HEK293 (cell line): Measurements from ENCODE around the gene ANKRD33B.

Experiments used
- CTCF ChIA-PET: fragments of 350-600 bp; formaldehyde crosslinking; extraction: SDS; loops from one replicate; lab custom pipeline; 2021; ENCODE audit warnings: antibody characterized with exemption; lab: Yijun Ruan, JAX
- POLR2A ChIA-PET: fragments of 300-600 bp; formaldehyde crosslinking; extraction: SDS; loops from one replicate; lab custom pipeline; 2020; ENCODE audit warnings: antibody characterized with exemption, inconsistent platforms; lab: Yijun Ruan, JAX
- H3K27ac ChIP-seq: fragments of 200-500 bp; sonication (Bioruptor generic); 2 replicates; pipeline ENCODE4 v1.5.1; 2014; ENCODE audit warnings: low read depth, low read length, control low read depth, inconsistent platforms; ENCODE audit errors: extremely low read depth
- H3K36me3 ChIP-seq, 2 experiments: fragments of 200-500 bp in 1 of 2; sonication (Bioruptor generic) in 1 of 2; 1 replicate in 1 of 2; 2 replicates in 1 of 2; pipeline ENCODE4 v1.5.1; 2014 to 2017; ENCODE audit warnings: inconsistent platforms in 2 of 2, low read length in 2 of 2; ENCODE audit not compliant: control insufficient read depth in 2 of 2, insufficient read depth in 1 of 2
- H3K4me1 ChIP-seq: fragments of 200-500 bp; sonication (Bioruptor generic); 2 replicates; pipeline ENCODE4 v1.5.1; 2014; ENCODE audit warnings: mild to moderate bottlenecking, low read length, inconsistent platforms; ENCODE audit not compliant: control insufficient read depth, insufficient read depth
- H3K4me3 ChIP-seq: 2 replicates; pipeline ENCODE4 v1.5.1; 2011; ENCODE audit warnings: low read depth, mild to moderate bottlenecking, control low read depth, low read length, moderate library complexity
- H3K9me3 ChIP-seq: fragments of 200-500 bp; sonication (Bioruptor generic); 2 replicates; pipeline ENCODE4 v1.5.1; 2014; ENCODE audit warnings: low read depth, low read length, inconsistent platforms; ENCODE audit not compliant: control insufficient read depth, insufficient read depth
- EGR2 ChIP-seq: fragments of 450-650 bp; formaldehyde crosslinking; IDR thresholded peaks from 2 replicates; pipeline ENCODE4 v1.5.1; 2016; ENCODE audit warnings: low read depth, missing biosample characterization, missing genetic modification characterization
- FEZF1 ChIP-seq: fragments of 450-650 bp; formaldehyde crosslinking; IDR thresholded peaks from 2 replicates; pipeline ENCODE4 v1.5.1; 2016; ENCODE audit warnings: missing biosample characterization, missing genetic modification characterization
- GLIS1 ChIP-seq: fragments of 450-650 bp; formaldehyde crosslinking; IDR thresholded peaks from 2 replicates; pipeline ENCODE4 v1.5.1; 2016; ENCODE audit warnings: missing biosample characterization, missing genetic modification characterization
- GLIS2 ChIP-seq: fragments of 450-650 bp; formaldehyde crosslinking; IDR thresholded peaks from 2 replicates; pipeline ENCODE4 v1.5.1; 2016; ENCODE audit warnings: missing biosample characterization, missing genetic modification characterization
- KLF1 ChIP-seq: fragments of 450-650 bp; formaldehyde crosslinking; IDR thresholded peaks from 2 replicates; pipeline ENCODE4 v1.5.1; 2016; ENCODE audit warnings: missing biosample characterization, missing genetic modification characterization
- KLF9 ChIP-seq: fragments of 450-650 bp; formaldehyde crosslinking; IDR thresholded peaks from 2 replicates; pipeline ENCODE4 v1.5.1; 2016; ENCODE audit warnings: missing biosample characterization, missing genetic modification characterization, low read depth
- MZF1 ChIP-seq: fragments of 450-650 bp; formaldehyde crosslinking; IDR thresholded peaks from 2 replicates; pipeline ENCODE4 v1.5.1; 2017; ENCODE audit warnings: missing biosample characterization, missing genetic modification characterization, borderline replicate concordance
- OSR2 ChIP-seq: fragments of 450-650 bp; formaldehyde crosslinking; IDR thresholded peaks from 2 replicates; pipeline ENCODE4 v1.5.1; 2016; ENCODE audit warnings: missing biosample characterization, missing genetic modification characterization
- RBAK ChIP-seq: fragments of 450-650 bp; formaldehyde crosslinking; IDR thresholded peaks from 2 replicates; pipeline ENCODE4 v1.5.1; 2016; ENCODE audit warnings: missing biosample characterization, missing genetic modification characterization
- SCRT2 ChIP-seq: fragments of 450-650 bp; formaldehyde crosslinking; IDR thresholded peaks from 2 replicates; pipeline ENCODE4 v1.5.1; 2016; ENCODE audit warnings: missing biosample characterization, missing genetic modification characterization
- SP2 ChIP-seq: fragments of 450-650 bp; formaldehyde crosslinking; IDR thresholded peaks from 2 replicates; pipeline ENCODE4 v1.5.1; 2016; ENCODE audit warnings: missing biosample characterization, missing genetic modification characterization
- SP3 ChIP-seq: fragments of 450-650 bp; formaldehyde crosslinking; IDR thresholded peaks from 2 replicates; pipeline ENCODE4 v1.5.1; 2016; ENCODE audit warnings: missing biosample characterization, missing genetic modification characterization
- TRIM28 ChIP-seq: IDR thresholded peaks from 2 replicates; pipeline ENCODE4 v1.6.1; 2011; ENCODE audit warnings: low read length, control low read depth, borderline replicate concordance
- YY2 ChIP-seq: fragments of 450-650 bp; formaldehyde crosslinking; IDR thresholded peaks from 2 replicates; pipeline ENCODE4 v1.5.1; 2016; ENCODE audit warnings: missing biosample characterization, missing genetic modification characterization
- ZBTB8A ChIP-seq: fragments of 450-650 bp; formaldehyde crosslinking; IDR thresholded peaks from 2 replicates; pipeline ENCODE4 v1.5.1; 2016; ENCODE audit warnings: missing biosample characterization, missing genetic modification characterization
- ZFHX2 ChIP-seq: fragments of 450-650 bp; formaldehyde crosslinking; conservative IDR thresholded peaks from 2 replicates; pipeline ENCODE4 v1.5.1; 2016; ENCODE audit warnings: missing biosample characterization, missing genetic modification characterization
- ZNF341 ChIP-seq: fragments of 450-650 bp; formaldehyde crosslinking; IDR thresholded peaks from 2 replicates; pipeline ENCODE4; 2016; ENCODE audit warnings: low read depth, missing biosample characterization, missing genetic modification characterization
- ZNF391 ChIP-seq: fragments of 450-650 bp; formaldehyde crosslinking; IDR thresholded peaks from 2 replicates; pipeline ENCODE4 v1.5.1; 2016; ENCODE audit warnings: low read depth, missing biosample characterization, missing genetic modification characterization, borderline replicate concordance
- ZNF776 ChIP-seq: fragments of 450-650 bp; formaldehyde crosslinking; IDR thresholded peaks from 2 replicates; pipeline ENCODE4 v1.5.0; 2017; ENCODE audit warnings: missing biosample characterization, missing genetic modification characterization, borderline replicate concordance
- ZNF777 ChIP-seq: fragments of 450-650 bp; formaldehyde crosslinking; IDR thresholded peaks from 2 replicates; pipeline ENCODE4 v1.5.1; 2017; ENCODE audit warnings: missing biosample characterization, missing genetic modification characterization, borderline replicate concordance
- TF ChIP-seq, protein P1 (sequence below): fragments of 450-650 bp; formaldehyde crosslinking; IDR thresholded peaks from 2 replicates; pipeline ENCODE4 v1.5.1; 2017; ENCODE audit warnings: missing biosample characterization, mild to moderate bottlenecking, missing genetic modification characterization, moderate library complexity
- TF ChIP-seq, protein P2 (sequence below): fragments of 450-650 bp; formaldehyde crosslinking; IDR thresholded peaks from 2 replicates; pipeline ENCODE4 v1.5.1; 2016; ENCODE audit warnings: missing biosample characterization, missing genetic modification characterization
- TF ChIP-seq, protein P3 (sequence below): fragments of 450-650 bp; formaldehyde crosslinking; IDR thresholded peaks from 2 replicates; pipeline ENCODE4 v1.5.1; 2016; ENCODE audit warnings: missing biosample characterization, missing genetic modification characterization
- TF ChIP-seq, protein P4 (sequence below): fragments of 450-650 bp; formaldehyde crosslinking; IDR thresholded peaks from 2 replicates; pipeline ENCODE4 v1.5.1; 2016; ENCODE audit warnings: missing biosample characterization, missing genetic modification characterization
- TF ChIP-seq, protein P5 (sequence below): fragments of 450-650 bp; formaldehyde crosslinking; IDR thresholded peaks from 2 replicates; pipeline ENCODE4 v1.5.1; 2016; ENCODE audit warnings: missing biosample characterization, missing genetic modification characterization, low read depth

ANKRD33B gene

DNA sequence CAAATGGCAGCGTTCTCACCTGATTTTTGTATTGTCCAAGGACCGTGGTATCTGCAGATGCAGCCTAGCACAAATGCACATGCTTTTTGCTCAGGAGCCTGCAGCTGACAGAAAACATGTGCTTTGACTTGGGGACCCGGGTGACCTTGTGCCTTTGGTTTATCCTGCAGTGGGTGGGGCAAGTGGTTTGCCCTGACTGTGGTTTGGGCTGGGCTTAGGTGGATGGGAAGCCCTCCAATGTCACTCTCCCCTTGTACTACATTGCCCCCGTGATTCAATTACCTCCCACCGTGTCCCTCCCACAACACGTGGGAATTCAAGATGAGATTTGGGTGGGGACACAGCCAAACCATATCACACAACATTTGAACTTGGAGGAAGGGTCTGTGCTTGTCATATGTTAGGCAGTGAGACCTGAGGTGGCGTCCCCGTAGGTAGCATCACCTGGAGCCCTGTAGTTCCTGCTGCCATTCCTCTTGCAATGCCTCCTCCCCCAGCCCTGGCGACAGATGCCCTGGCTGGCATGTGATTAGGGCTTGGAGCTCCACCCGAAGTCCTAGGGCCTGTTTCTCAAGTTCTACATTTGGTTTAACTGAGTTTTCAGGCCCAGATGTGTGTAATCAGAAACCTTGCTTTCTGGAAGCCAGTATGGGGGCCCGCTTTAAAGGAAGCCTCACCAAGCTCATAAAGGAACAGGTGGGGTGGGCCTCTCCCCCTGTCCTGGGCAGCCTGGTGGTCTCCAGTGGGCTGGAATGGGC, 2.1 kb downstream of the ANKRD33B start:
- 0 out of 2 replicates have a peak overlapping the region, but pooled peaks have one; percentile 13 for H3K27ac ChIP-seq
- H3K4me1 ChIP-seq = peaks cover 9% of the 10 kb centered on the region; the same call in 1 of the 2 replicates
- no peaks in the 10 kb centered on the region for H3K9me3 ChIP-seq
- POLR2A ChIA-PET = interaction anchor here (0.5 to 1.0 kb wide), 4 partner anchors 19 to 77 kb away, joined by 3 read pairs; no protein-coding TSS in a partner anchor
- no peak for TF ChIP-seq ZNF391 (tag by site-specific recombination)
- 0 out of 2 replicates have a peak, but pooled peaks have one; percentile 52 for TF ChIP-seq ZBTB8A
- peak; percentile 42; the same call in 1 of the 2 replicates for TF ChIP-seq SCRT2 (tag by site-specific recombination)
- TF ChIP-seq, protein P1, sequence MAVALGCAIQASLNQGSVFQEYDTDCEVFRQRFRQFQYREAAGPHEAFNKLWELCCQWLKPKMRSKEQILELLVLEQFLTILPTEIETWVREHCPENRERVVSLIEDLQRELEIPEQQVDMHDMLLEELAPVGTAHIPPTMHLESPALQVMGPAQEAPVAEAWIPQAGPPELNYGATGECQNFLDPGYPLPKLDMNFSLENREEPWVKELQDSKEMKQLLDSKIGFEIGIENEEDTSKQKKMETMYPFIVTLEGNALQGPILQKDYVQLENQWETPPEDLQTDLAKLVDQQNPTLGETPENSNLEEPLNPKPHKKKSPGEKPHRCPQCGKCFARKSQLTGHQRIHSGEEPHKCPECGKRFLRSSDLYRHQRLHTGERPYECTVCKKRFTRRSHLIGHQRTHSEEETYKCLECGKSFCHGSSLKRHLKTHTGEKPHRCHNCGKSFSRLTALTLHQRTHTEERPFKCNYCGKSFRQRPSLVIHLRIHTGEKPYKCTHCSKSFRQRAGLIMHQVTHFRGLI (tag by site-specific recombination) = peak; percentile 32; the same call in 1 of the 2 replicates
- TF ChIP-seq TRIM28 = no peak
- peak; percentile 57 for TF ChIP-seq SP2 (tag by site-specific recombination)
- TF ChIP-seq YY2 = no peak
- TF ChIP-seq, protein P2, sequence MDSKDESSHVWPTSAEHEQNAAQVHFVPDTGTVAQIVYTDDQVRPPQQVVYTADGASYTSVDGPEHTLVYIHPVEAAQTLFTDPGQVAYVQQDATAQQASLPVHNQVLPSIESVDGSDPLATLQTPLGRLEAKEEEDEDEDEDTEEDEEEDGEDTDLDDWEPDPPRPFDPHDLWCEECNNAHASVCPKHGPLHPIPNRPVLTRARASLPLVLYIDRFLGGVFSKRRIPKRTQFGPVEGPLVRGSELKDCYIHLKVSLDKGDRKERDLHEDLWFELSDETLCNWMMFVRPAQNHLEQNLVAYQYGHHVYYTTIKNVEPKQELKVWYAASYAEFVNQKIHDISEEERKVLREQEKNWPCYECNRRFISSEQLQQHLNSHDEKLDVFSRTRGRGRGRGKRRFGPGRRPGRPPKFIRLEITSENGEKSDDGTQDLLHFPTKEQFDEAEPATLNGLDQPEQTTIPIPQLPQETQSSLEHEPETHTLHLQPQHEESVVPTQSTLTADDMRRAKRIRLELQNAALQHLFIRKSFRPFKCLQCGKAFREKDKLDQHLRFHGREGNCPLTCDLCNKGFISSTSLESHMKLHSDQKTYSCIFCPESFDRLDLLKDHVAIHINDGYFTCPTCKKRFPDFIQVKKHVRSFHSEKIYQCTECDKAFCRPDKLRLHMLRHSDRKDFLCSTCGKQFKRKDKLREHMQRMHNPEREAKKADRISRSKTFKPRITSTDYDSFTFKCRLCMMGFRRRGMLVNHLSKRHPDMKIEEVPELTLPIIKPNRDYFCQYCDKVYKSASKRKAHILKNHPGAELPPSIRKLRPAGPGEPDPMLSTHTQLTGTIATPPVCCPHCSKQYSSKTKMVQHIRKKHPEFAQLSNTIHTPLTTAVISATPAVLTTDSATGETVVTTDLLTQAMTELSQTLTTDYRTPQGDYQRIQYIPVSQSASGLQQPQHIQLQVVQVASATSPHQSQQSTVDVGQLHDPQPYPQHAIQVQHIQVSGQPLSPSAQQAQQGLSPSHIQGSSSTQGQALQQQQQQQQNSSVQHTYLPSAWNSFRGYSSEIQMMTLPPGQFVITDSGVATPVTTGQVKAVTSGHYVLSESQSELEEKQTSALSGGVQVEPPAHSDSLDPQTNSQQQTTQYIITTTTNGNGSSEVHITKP (tag by site-specific recombination) = peak; percentile 77
- TF ChIP-seq FEZF1 (tag by site-specific recombination) = no peak
- TF ChIP-seq ZNF777 (tag by site-specific recombination) = no peak
- TF ChIP-seq MZF1 (tag by site-specific recombination) = no peak
- no peak; the same call in 1 of the 2 replicates for TF ChIP-seq SP3 (tag by site-specific recombination)
- TF ChIP-seq KLF9 (tag by site-specific recombination) = no peak
- TF ChIP-seq GLIS1 (tag by site-specific recombination) = peak; percentile 29; the same call in 1 of the 2 replicates
- TF ChIP-seq, protein P3, sequence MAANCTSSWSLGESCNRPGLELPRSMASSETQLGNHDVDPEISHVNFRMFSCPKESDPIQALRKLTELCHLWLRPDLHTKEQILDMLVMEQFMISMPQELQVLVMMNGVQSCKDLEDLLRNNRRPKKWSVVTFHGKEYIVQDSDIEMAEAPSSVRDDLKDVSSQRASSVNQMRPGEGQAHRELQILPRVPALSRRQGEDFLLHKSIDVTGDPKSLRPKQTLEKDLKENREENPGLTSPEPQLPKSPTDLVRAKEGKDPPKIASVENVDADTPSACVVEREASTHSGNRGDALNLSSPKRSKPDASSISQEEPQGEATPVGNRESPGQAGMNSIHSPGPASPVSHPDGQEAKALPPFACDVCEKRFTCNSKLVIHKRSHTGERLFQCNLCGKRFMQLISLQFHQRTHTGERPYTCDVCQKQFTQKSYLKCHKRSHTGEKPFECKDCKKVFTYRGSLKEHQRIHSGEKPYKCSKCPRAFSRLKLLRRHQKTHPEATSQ (tag by site-specific recombination) = peak; percentile 84
- TF ChIP-seq RBAK (tag by site-specific recombination) = no peak
- TF ChIP-seq, protein P4, sequence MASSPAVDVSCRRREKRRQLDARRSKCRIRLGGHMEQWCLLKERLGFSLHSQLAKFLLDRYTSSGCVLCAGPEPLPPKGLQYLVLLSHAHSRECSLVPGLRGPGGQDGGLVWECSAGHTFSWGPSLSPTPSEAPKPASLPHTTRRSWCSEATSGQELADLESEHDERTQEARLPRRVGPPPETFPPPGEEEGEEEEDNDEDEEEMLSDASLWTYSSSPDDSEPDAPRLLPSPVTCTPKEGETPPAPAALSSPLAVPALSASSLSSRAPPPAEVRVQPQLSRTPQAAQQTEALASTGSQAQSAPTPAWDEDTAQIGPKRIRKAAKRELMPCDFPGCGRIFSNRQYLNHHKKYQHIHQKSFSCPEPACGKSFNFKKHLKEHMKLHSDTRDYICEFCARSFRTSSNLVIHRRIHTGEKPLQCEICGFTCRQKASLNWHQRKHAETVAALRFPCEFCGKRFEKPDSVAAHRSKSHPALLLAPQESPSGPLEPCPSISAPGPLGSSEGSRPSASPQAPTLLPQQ (tag by site-specific recombination) = 0 out of 2 replicates have a peak, but pooled peaks have one; percentile 11
- TF ChIP-seq ZNF341 (tag by site-specific recombination) = peak; percentile 92
- 0 out of 2 replicates have a peak, but pooled peaks have one; percentile 31 for TF ChIP-seq GLIS2 (tag by site-specific recombination)
- TF ChIP-seq, protein P5, sequence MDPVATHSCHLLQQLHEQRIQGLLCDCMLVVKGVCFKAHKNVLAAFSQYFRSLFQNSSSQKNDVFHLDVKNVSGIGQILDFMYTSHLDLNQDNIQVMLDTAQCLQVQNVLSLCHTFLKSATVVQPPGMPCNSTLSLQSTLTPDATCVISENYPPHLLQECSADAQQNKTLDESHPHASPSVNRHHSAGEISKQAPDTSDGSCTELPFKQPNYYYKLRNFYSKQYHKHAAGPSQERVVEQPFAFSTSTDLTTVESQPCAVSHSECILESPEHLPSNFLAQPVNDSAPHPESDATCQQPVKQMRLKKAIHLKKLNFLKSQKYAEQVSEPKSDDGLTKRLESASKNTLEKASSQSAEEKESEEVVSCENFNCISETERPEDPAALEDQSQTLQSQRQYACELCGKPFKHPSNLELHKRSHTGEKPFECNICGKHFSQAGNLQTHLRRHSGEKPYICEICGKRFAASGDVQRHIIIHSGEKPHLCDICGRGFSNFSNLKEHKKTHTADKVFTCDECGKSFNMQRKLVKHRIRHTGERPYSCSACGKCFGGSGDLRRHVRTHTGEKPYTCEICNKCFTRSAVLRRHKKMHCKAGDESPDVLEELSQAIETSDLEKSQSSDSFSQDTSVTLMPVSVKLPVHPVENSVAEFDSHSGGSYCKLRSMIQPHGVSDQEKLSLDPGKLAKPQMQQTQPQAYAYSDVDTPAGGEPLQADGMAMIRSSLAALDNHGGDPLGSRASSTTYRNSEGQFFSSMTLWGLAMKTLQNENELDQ (tag by site-specific recombination) = no peak
- peak; percentile 83 for TF ChIP-seq ZFHX2 (tag by site-specific recombination)
- peak; percentile 87 for TF ChIP-seq EGR2 (tag by site-specific recombination)
- 0 out of 2 replicates have a peak, but pooled peaks have one; percentile 40 for TF ChIP-seq KLF1
- TF ChIP-seq ZNF776 (tag by site-specific recombination) = no peak
- TF ChIP-seq OSR2 (tag by site-specific recombination) = no peak
- no peaks in the 10 kb centered on the region for H3K36me3 ChIP-seq
- H3K4me3 ChIP-seq = peak overlapping the region; percentile 71
- CTCF ChIA-PET = interaction anchor here (0.5 to 2.4 kb wide), 2 partner anchors 62 to 113 kb away, joined by 3 to 13 read pairs; no protein-coding TSS in a partner anchor
